ENCODE data around the gene PDE11A. TPM values are rescaled to one million over a fixed set of nuclear protein-coding genes. Genes with fewer than 3 reads are reported as not detected.

Gene PDE11A
- total and polyA plus RNA-seq, 2 of the 8 experiments (the other 6 are each of a cell fraction or from before 2014, with no cell fraction given) = 0.19 to 0.23 TPM

- no peak for TF ChIP-seq ZNF274 (IDR thresholded peaks at IDR 0.05; ENCODE audit: borderline replicate concordance, extremely low read depth, low read length)
These were observed 459.9 kb downstream of the PDE11A start (continued) for GRCh38 chr2:177612659-177613058.

Data from H1 (cell line).